Superior temporal gyrus (tissue), 1 donor: ENCODE results near the gene MSL1.

Experiments used
- DNase-seq: peaks from one replicate; pipeline ENCODE4 v3.0.0-alpha.2; 2016; ENCODE audit errors: extremely low spot score

The MSL1 gene

DNA sequence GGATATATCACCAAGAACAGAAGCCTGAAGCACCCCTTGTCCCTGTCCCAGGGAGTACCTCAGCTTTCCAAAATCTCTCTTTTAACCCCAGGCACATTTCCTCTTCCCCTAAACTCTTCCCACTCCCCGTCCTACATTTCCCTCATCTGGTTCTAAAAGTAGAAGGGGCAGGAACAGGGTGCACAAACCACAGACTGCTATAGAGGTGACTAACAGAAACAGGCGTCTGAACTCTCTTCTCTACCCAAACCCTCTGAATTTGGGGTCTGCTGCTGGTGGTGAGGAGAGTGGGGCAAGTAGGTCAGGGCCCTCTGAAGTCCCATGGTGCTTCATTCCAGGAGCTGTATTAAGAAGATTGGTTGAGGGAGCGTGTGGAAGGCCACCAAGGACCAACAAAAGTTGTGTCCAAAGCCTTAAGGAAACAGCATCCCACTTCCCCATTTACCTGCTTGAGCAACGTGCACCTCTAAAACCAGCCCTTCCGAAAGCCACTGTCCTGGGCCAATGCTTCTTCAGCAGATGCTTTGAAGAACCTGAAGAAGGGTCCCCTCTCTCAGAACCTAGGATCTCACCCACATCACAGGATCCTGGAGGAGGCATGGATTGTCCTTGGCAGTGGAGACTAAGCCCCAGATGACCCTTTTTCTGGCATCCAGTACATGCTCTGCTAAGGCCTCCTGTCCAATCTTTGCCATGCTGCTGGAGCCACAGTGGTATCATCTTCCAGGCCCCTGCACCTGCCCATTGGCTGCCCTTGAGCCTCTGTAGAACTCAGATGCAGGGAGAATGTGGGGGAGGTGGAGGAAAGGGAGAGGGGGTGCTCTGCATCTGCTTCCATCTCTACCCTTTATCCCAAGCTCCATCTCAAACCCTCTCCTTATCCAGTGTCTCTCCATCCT is 15.7 kb upstream of the MSL1 start:
- no peak for DNase-seq

DNA sequence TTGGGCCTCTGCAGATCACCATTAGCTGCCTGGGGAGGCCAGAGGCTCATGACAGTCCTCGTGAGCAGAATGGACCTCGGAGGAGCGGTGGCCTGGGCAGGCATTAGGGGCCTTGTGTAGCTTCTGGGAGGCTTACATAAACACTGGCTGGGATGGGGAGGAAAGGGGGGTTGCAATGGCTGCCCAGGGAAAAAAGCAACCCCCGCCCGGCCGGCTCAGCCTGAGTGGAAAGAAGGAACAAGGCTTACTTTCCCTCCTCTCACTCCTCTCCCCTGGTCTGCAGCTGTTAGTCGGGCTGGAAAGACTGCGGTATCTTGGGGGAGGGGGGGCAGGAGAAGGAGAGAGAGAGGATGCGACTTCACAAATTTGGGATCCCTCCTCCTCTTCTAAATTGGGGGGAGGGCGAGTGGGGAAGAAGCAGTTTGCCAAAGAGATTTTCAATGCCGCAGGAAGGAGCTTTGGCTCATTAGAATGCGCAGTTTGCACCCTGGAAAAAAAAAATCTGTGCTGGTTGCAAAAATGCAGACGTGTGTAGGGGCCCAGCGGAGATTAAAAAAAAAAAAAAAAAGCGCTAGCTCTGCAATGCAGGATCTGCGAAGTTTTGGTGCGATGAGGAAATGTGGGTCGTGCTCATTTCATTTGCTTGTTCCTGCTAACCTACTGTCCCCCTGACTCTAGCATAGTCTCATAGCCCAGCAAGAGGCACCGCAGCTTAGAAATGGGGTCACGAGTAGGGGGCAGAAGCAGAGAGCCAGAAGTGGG is 14.8 kb upstream of the MSL1 start:
- peak; percentile 78 for DNase-seq

DNA sequence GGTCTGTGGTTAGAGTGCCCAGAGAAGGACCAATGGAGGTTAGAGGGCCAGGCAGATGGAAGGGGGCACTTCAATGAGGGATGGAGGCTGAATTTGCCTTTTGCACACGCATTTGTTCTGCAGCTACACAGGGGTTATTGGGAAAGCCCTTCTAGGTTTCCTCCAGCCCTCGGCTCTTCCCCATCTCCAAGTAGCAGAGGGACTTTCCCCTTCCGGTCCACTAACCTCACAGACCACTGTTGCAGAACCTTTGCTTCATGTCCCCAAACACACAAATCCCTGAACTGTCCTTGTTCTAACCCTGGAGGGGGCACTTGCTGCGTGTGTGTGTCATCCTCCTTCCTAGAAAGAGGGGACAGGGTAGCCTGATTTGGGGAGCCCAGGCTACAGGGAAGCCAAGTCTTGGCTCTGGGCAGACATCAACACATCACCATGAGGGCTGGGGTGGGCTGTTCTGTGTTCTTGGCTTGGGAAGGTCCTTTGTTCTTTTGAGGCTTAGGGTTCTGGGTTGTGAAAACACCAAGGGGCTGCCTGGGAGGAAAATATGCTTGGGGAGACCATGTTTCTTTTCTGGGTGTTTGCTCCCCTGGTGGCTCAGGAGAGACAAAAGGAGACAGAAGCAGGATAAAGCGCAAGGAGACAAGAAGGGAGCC is 14.1 kb upstream of the MSL1 start:
- peak; percentile 71 for DNase-seq

DNA sequence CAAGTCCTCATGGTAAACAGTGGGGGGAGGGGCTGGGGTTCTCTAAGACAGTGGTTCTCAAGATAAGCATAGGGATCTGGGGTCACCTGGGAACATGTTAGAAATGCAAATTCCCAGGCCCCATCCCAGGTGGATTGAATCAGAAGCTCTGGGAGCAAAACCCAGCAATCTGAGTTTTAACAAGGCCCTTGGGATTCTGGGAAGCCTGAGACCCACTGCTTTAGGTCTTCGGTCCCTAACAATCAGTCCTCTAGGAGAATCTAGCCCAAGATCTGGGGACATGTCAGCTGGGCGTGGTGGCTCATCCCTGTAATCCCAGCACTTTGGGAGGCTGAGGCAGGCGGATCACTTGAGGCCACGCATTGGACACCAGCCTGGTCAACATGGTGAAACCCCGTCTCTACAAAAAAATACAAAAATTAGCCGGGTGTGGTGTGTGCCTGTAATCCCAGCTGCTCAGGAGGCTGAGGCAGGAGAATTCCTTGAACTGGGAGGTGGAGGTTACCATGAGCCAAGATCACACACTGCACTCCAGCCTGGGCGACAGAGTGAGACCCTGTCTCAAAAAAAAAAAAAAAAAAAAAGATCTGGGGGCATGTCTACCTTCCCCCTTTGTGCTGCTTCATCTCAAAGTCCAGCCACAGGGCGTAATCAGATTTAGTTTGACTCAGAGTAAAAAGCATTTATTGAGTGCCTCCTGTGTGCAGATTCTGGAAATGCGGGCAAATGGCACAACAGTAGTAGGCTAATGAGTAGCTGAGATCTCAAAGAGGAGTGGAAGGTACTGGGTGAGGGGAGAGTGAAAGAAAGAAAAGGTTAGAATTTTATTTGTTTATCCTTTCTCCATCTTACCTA is 12.6 kb upstream of the MSL1 start:
- DNase-seq, result no peak

DNA sequence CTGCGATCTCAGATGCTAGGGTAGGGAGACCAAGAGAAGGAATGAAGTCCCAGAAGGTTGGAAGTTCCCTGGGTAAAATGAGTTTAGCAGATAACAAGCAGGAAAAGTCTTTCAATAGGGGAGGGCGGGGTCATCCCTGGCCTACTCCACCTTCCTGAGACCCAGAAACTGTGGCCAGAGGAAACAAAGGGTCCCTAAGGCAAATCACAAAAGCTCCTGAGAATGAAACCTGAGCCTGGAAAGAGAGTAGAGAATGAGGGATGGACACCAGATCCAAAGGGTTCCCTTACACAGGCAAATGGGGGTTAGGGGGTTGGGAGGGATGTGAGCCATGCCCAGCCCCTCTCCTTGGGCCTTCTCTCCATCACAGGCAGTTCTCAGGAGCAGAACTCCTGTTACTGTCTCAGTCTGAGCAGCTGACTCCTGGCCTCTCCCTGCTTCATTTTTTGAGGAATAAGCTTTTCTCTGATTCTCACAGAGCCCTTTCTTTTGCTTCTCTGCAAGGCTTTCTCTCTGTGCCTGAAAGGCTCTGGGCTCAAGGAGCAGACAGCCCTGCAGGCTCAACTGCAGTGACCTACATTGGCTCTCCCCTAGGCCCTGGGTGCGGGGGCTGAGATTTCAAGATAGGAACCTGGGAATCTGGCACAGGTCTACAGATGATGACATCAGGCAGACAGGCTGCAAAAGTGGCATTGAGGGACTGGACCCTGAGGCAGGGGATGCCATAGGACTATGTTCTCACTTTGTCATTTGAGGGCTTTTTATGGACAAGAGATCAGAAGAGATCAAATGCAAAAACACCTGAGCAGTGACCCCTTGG is 11.5 kb upstream of the MSL1 start:
- peak; percentile 24 for DNase-seq

DNA sequence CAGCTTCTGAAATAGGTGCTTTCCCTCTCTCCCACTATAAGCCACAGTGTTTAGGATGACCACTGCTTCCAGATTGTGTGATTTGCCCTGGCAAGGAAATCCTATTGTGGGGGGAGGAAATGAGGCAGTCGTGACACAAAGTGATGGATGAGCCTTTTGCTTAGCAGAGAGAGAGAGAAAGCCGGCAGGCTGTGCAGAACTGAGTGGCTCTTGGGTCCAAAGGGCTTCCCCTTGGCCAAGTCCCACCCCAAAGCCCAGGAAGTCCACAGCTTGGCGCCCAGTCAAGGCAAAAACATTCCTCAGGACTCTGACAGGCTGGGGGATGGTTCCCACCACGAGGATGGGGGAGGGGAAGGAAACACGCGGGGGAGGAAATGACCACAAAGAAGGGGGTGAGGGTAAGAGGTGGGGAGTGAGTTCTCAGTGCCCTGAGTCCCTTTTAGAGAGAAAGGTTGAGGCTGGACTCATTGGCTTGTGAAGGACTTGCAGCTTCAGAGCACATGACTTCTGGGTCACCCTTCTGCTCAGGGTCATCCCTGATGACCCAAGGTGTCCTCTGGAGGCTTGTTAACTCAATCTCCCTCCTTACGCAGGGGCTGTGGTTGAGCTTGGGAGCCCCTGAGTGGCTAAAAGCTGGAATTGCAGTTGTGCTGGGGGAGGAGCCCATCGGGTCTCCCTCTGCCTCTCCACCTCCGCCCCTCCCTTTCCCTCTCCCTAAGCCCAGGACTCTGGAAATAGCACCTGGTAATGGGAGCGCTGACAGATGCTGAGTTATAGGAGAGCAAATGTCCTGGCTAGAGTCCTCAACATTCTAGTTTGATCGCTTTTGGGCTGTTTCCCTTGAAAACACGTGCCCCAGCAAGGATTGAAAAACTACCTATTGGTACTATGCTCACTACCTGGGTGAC is 10.3 kb upstream of the MSL1 start:
- peak; percentile 94 for DNase-seq

DNA sequence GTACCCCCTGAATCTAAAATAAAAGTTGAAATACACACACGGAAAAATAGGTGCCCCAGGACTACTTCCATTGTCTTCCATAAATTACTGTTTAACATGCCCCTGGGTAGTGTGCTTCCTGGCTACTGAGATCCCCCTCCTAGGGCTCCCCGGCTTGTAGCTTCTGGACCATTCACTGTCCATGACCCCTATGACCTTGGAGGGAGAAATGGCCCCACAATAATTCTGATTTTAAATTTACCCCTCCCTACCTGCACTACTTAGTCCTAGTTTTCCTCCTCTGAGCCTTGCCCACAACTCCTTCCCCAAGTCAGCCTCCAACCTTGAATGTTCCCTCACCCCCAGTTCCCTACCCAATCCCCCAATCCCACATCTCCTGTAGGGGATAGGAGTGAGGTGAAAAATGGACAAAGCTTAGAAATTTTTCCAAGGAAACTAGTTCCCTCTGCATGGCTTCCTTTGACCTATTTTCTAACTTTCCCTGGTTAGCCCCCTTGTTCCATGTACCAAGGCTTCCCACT is 9.5 kb upstream of the MSL1 start:
- DNase-seq, result no peak

DNA sequence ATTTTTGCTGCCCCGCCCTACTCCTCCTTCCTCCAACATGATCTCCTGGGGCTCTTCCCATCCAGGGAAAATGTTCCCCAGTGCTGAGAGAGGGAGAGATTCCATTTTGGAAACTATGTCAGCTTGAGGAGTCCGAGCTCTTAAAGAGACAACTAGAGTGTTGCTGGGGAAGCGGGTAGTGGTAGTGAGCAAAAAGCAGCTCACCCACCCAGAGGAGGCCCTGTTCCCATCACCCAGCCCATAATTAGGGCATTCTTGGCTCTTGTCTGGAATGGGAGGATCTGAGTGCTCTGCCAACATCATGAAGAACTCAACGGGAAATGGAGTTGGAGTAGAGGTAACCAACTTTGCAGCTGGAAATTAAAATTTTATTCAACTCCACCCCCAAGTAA is 9.1 kb upstream of the MSL1 start:
- DNase-seq, result no peak

DNA sequence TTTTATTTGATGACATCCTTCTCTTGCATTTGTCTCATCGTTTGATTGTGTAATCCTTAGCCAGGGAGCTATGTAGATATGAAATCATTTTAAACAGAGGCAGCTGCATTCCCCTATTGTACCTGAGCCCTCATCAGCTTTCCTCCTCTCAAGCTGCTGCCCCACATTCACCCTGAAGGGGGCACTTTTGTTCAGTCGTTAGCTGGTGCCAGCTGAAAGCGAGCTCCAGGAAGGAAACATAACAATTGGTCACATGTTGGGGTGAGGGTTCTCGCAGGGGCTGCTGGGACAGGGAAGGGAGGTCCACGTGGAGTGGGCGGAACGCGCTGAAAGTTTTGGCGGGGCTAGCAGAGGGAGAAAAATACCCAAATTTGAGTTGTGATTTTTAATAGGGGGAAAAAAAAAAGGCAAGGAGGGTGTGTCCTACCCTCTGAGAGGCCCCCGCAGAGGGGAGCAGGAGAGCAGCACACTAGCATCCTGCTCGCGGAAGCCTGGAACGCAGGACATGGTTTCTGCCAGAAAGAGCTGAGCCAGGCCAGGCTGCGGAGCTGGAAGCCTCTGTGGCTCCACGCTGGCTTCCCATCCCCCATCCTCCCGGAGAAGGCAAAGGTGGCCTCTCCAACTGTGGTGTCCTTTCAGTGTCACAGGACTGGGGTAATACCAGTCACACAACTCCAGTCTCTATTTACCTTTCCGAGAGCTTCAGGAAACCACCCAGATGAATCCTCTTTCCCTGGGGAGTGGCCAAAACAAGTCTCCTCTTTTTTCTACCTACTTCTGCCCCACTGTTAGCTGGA is 8.5 kb upstream of the MSL1 start:
- DNase-seq, result peak; percentile 99

DNA sequence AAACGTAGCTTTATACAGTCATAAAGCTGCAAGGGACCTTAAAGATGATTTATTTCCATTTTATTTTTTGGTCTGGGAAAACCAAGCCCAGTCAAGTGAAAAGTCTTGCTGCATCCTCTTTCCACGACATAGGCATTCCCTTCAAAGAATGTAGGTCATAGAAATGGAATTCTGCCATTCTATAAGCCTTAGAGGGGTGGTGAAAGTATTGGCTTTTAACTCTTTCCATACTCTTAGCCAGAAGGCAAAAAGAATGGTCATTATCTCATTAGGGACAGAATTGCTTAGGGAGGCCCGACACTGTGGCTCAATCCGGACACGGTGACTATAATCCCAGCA is 7.9 kb upstream of the MSL1 start:
- no peak for DNase-seq

DNA sequence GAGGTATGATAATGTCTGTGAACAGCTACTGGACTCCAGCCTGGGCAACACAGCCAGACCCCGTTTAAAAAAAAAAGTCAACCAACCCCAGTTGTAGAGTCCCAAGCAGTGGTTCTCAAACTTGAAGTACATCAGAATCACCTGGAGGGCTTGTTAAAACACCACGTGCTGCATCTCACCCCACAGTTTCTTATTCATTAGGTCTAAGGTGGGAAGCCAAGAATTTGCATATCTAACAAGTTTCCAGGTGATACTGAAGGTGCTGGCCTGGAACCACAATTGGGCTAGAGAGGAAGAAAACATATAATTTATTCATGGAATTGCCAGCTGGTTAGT is 6.7 kb upstream of the MSL1 start:
- DNase-seq, result no peak

DNA sequence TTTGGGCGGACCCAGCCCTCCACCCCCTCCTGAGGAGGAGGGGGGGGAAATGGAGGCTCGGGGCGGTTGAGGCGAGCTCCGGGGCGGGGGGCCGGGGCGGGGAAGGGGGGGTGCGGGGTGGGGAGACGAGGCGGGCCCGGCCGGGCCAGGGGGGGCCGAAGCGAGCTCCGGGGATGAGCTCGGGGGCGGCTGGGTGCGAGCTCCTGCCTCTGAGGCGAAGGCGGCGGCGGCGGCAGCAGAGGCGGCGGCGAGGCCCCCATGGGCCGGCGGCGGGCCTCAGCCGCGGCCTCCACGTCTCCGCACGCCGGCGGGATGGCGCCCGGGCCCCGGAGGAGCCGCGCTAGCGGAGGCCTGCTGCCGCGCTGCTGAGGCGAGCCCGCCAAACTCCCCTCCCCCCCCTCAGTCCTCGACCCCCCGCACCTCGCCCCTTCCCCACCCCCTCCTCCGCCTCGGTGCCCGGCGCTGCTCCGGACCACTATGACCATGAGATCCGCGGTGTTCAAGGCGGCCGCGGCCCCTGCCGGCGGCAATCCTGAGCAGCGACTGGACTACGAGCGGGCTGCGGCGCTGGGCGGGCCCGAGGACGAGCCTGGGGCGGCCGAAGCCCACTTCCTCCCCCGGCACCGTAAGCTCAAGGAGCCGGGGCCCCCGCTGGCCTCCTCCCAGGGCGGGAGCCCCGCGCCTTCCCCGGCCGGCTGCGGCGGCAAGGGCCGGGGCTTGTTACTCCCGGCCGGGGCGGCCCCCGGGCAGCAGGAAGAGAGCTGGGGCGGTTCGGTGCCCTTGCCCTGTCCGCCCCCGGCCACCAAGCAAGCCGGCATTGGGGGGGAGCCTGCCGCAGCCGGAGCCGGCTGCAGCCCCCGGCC is 596 bp downstream of the MSL1 start:
- peak; percentile 26 for DNase-seq

DNA sequence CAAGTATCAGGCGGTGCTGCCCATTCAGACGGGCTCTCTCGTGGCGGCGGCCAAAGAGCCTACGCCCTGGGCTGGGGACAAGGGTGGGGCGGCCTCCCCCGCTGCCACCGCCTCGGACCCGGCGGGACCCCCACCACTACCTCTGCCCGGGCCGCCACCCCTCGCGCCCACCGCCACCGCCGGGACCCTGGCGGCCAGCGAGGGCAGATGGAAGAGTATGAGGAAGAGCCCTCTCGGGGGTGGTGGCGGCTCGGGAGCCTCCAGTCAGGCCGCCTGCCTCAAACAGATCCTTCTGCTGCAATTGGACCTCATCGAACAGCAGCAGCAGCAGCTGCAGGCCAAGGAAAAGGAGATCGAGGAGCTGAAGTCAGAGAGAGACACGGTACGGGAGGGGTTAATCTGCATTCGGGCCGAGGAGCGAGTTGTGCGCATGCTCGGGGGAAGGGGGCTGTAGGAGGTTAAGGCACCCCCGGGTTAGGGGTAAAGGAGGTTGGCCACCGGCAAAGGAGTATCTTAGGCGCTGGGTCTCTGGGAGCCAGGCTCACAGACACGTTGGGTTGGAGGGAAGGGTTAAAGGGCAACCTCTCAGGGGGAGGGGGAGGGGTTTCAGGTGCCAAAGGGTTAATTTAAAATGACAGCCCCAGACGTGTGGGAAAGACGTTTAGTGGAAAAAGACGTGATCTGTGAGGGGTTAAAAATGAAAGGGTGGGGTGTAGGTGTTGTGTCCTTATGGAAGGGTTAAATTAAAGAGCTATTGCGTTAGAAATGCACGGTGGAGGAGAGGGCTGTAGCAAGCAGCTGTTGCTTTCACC is 1.4 kb downstream of the MSL1 start:
- DNase-seq, result peak; percentile 54

DNA sequence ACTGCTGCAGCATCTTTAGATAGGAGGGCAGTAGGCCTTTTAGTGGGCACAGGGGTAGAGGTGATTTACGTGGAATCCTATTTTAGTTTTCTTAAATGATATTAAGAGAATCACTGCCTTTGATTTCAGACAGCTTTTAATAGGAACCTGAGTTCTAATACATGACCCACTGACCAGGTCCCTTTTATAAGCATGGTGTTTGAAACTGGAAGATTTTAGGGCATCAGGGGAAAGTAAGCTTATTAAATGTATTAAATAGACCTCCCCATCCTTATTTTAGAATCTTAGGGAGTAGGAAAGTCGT is 2.0 kb downstream of the MSL1 start:
- peak; percentile 55 for DNase-seq

DNA sequence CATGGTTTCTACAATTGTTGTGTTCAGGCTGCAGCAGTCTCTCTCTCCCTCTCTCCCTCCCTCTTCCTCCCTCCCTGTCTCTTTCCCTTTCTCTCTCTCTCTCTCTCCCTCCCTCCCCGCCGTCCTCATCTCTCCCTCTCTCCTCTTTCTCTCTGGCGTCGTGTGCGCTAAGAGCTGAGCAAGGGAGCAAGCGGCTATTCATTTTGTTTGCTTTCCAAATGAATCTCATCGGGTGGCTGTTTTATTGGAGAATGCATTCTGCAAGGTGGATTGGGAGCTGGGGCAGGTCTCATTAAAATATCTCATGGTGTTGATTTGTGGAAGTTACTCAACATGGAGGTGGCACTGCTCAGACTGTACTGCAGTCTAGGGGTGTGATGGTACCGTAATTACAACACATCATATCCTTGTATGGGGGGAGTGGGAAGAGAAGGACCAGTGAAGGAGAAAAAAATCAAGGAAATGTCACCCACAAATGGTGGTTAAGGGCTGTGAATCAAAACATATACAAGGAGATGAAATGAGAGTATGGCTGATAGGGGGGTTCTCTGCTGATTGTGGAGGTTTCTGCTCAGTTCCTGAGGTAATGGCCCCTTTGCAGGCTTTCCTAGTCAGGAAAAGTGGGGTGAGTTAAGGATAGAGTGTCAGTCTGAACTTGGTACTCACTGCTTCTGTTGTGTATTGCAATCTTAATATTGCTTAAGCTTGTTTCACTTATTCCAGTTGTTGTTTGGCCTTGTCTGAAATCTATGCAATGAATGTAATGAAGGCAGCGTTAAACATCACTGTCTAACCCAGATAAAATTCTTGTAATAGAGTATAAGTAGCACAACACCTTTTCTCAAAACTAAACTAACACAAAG is 2.7 kb downstream of the MSL1 start:
- DNase-seq, result peak; percentile 50

DNA sequence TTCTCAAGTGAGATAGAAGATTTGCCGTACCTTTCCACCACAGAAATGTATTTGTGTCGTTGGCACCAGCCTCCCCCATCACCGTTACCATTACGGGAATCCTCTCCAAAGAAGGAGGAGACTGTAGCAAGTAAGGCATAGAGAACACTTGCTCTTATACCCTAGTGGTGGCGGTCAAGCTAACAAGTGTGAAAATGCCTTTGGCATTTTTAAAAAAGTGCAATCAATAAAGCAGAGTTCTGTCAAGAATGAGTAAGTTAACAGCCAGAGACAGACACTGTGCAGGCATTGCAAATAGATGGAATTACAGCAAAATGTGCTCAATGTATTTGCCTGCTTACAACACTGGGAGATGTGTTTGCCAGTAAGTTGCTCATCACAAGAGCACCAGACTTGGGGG is 7.7 kb downstream of the MSL1 start:
- DNase-seq, result no peak
